Lung (tissue), 12 donors: ENCODE results near the gene IMP3. TPM values are rescaled to one million over a fixed set of nuclear protein-coding genes. Genes with fewer than 3 reads are reported as not detected.
A peak's percentile ranks its signal among the peaks of the same experiment; 100 is the strongest.
"Not testable (repeated sequence)": the region's sequence is repeated elsewhere in the genome, so short reads cannot be mapped to it uniquely, and the experiment has no call there.

Source experiments
- ATAC-seq: fragments of 200-7000 bp; cut with Tn5 transposase; one replicate; pipeline ENCODE4 v1.9.1; 2020; ENCODE audit warnings: moderate number of reproducible peaks; ENCODE audit not compliant: insufficient read depth, low FRiP score
- DNase-seq, 3 donors: peaks; one replicate each; pipeline ENCODE4 v3.0.0-alpha.2; 2013 to 2017
- H3K27ac ChIP-seq, 2 donors: one replicate each; pipeline ENCODE4 v1.5.1; 2013; ENCODE audit warnings: mild to moderate bottlenecking in 2 of 2, moderate library complexity in 2 of 2, control low read depth in 1 of 2, inconsistent platforms in 1 of 2, low read depth in 1 of 2, low read length in 1 of 2
- H3K27me3 ChIP-seq, 3 donors: one replicate each; pipeline ENCODE4 v1.5.1; 2013; ENCODE audit warnings: low read length in 2 of 3; ENCODE audit not compliant: control insufficient read depth in 3 of 3, insufficient read depth in 3 of 3
- H3K36me3 ChIP-seq, 4 donors: one replicate each; pipeline ENCODE4 v1.5.1; 2013; ENCODE audit warnings: low read length in 4 of 4, mild to moderate bottlenecking in 1 of 4, moderate library complexity in 1 of 4; ENCODE audit not compliant: control insufficient read depth in 4 of 4, insufficient read depth in 4 of 4
- H3K4me1 ChIP-seq, 5 donors: one replicate each; pipeline ENCODE4 v1.5.1; 2013; ENCODE audit warnings: low read length in 5 of 5, mild to moderate bottlenecking in 2 of 5, moderate library complexity in 1 of 5; ENCODE audit not compliant: control insufficient read depth in 5 of 5, insufficient read depth in 5 of 5
- H3K4me3 ChIP-seq: one replicate; pipeline ENCODE4 v1.5.1; 2013; ENCODE audit warnings: mild to moderate bottlenecking, control low read depth, moderate library complexity
- H3K9ac ChIP-seq, 2 donors: one replicate each; pipeline ENCODE4 v1.5.1; 2013; ENCODE audit warnings: low read length in 2 of 2, control low read depth in 1 of 2; ENCODE audit not compliant: insufficient read depth in 1 of 2
- H3K9me3 ChIP-seq, 4 donors: one replicate each; pipeline ENCODE4 v1.5.1; 2013; ENCODE audit warnings: low read length in 3 of 4, mild to moderate bottlenecking in 1 of 4, moderate library complexity in 1 of 4; ENCODE audit not compliant: control insufficient read depth in 4 of 4, insufficient read depth in 3 of 4
- WGBS, 2 donors: extraction: QIAGEN DNeasy Blood & Tissue Kit; methylation state at CpG; one replicate each; pipeline ENCODE4 v1.1.7; 2013; 5-methylcytosine and 5-hydroxymethylcytosine counted together
- polyA plus RNA-seq, 2 donors: library from polyadenylated mRNA; stranded (reverse); fragments of 200-250 nt; gene quantifications; one replicate each; pipeline ENCODE4 v1.2.1, GENCODE V29; 2013
- total RNA-seq, 2 donors: library from RNA; depleted of rRNA in 1 of 2; stranded (reverse); fragments of >200 nt in 1 of 2; gene quantifications; one replicate each; pipeline ENCODE4 v1.2.1, GENCODE V29; 2014 to 2021
- TF ChIP-seq, protein P1 (sequence below): IDR thresholded peaks from 2 replicates; pipeline ENCODE4 v1.5.1; 2012; ENCODE audit warnings: mild to moderate bottlenecking; ENCODE audit errors: control extremely low read depth, extremely low read depth
- donor health status: control.
- donor health status: control.
- donor health status: Bipolar disorder and iron deficiency.
- donor health status: healthy.
- donor health status: DM: yes; HTN: yes; CAD: no.

IMP3 gene
- total and polyA plus RNA-seq, 4 donors: 34.2 to 78.4 (median 70.1) TPM

DNA sequence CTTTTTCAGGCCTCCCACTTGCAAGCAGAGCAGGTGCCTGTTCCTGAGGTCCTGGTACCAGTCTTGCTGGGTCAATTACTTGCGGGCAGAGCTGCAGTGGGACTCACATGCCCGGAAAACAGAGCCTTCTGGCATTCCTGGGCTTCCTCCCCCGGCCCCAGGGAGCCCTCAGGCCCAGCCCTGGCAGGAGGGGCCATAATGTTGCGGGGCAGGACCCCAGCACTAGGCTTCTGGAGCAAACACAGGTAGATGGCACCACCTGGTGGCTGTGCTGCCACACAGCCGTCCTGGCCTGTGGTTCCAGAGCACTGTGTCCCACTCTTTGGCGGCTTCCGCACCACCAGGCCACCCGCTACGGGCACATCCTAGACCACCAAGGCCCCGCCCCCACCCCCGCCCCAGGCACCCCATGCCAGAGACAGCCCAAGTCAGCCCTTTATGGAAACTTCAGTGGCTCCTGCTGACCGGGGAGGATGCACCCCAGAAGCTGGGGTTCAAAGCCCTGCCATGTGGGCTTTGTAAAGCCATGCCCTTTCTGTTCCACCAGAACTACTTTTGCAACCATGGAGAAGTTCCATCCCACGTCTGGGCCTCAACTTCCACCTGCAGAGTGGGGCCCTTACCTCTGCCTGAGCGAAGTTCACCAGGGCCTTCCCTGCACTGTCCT lies 43.8 kb upstream of the IMP3 start:
- not testable (repeated sequence) for H3K27me3 ChIP-seq, H3K36me3 ChIP-seq, H3K9me3 ChIP-seq, H3K4me3 ChIP-seq, H3K9ac ChIP-seq, H3K27ac ChIP-seq, H3K4me1 ChIP-seq
- TF ChIP-seq, protein P1, sequence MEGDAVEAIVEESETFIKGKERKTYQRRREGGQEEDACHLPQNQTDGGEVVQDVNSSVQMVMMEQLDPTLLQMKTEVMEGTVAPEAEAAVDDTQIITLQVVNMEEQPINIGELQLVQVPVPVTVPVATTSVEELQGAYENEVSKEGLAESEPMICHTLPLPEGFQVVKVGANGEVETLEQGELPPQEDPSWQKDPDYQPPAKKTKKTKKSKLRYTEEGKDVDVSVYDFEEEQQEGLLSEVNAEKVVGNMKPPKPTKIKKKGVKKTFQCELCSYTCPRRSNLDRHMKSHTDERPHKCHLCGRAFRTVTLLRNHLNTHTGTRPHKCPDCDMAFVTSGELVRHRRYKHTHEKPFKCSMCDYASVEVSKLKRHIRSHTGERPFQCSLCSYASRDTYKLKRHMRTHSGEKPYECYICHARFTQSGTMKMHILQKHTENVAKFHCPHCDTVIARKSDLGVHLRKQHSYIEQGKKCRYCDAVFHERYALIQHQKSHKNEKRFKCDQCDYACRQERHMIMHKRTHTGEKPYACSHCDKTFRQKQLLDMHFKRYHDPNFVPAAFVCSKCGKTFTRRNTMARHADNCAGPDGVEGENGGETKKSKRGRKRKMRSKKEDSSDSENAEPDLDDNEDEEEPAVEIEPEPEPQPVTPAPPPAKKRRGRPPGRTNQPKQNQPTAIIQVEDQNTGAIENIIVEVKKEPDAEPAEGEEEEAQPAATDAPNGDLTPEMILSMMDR: peak; percentile 66
- ATAC-seq: peak; percentile 51
- 19 to 25% methylated on average over 13 to 14 of the region's 14 CpGs for WGBS, 2 donors
- peak; percentile 57 to 73 (median 69) for DNase-seq

DNA sequence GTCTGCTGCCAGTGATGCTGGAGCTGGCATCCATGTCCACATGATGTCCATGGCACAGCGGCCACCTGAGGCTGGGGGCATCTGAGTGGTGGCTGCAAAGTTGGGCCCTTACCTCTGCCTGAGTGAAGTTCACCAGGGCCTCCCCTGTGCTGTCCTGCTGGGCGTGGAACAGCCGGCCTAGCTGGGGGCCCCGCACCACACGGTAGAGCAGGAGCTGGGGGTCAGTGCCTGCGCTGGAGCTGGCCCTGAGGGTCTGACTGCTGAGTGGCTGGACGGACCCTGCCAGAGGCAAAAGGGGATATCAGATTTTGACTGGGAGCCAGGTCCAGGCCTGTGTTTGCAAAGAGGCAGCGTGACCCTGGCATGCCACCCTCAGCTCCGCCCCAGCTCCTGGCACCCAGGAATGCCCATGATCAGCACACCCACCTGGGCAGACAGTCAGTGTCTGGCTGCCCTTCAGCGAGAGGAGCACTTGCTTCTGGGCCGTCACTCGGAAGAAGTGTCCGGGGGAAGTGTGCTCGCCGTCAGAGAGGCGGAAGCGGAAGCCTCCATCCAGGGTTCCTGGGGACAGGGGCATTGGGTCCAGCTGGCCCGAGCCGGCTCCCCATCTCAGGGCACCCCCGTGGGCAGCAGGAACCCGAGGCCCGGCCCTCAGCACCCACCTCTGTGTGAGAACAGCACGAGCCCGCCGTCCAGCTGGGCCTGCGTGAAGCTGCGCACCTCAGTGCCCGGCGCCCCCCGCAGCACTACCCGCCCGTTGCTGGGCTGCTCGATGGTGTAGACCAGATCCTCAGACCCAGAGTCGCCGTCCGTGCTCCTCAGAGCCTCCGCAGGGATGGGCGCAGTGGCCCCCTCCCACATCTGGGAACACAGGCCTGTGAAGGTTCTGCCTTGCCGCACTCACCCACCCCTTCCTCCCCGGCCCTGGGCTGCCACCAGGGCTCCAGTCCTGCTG lies 42.4 kb upstream of the IMP3 start:
- H3K4me1 ChIP-seq: no peaks in the 10 kb centered on the region
- no peak overlapping the region for H3K4me3 ChIP-seq
- no peak overlapping the region for H3K9ac ChIP-seq
- TF ChIP-seq, protein P1: no peak
- ATAC-seq (no peak), DNase-seq (no peak)
- 90 to 94% methylated on average over 38 to 40 of the region's 40 CpGs for WGBS, 2 donors
- H3K27ac ChIP-seq: no peak overlapping the region
- no peaks in the 10 kb centered on the region for H3K27me3 ChIP-seq
- H3K9me3 ChIP-seq: no peaks in the 10 kb centered on the region
- peaks cover 0 to 8% (median 0%) of the 10 kb centered on the region in 4 donors for H3K36me3 ChIP-seq

DNA sequence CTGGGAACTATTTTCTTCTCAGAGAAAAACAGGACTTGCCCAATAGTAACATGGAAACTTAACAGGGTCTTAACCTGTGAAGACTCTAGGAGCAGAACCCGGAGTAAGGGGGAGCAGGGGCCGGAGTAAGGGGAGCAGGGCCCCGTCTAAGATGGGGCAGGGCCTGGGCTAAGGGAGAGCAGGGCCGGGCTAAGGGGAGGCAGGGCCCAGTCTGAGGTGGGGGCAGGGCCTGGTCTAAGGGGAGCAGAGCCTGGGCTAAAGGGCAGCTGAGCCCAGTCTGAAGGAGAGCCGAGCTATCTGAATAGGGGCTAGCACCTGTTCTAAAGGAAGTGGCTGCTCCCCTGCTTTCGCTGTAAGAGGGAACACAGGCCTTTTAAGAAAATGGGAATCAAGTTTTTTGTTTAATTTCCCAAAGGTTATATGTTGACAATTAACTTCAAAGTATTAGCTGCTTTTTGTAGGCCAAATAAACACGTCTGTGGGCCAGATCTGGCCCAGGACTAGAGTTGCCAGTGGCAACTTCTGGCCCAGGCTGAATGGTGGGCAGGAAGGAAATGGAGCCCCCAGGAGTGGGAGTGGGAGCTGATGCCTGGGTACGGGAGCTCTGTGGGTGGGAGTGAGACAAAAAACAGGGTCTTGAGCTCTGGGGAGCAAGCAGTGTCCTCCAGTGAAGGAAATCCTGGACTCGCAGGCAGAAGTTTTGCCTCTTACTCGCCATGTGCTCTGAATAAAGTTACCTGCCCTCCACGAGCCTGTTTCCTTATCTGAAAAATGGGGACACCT lies 40.2 kb upstream of the IMP3 start:
- WGBS, 2 donors: 79% methylated on average over 11 of the region's 11 CpGs
- TF ChIP-seq, protein P1: no peak

DNA sequence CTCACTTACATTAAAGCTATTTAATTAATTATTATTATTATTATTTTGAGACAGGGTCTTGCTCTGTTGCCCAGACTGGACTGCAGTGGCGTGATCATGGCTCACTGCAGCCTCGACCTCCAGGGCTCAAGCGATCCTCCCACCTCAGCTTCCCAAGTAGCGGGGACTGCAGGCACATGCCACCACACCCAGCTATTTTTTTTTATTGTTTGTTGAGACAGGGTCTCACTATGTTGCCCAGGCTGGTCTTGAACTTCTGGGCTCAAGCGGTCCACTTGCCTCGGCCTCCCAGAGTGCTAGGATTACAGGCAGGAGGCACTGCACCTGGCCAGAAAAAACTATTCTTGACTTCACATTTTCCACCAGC lies 38.3 kb upstream of the IMP3 start:
- not testable (repeated sequence) for ATAC-seq

More for the DNA sequence above, 40.2 kb upstream of the IMP3 start:
- H3K36me3 ChIP-seq: peaks cover 0 to 8% (median 2%) of the 10 kb centered on the region in 4 donors
- H3K4me1 ChIP-seq: peaks cover 0 to 4% (median 0%) of the 10 kb centered on the region in 5 donors
- H3K27me3 ChIP-seq: no peaks in the 10 kb centered on the region
- H3K9me3 ChIP-seq: no peaks in the 10 kb centered on the region
- H3K27ac ChIP-seq: no peak overlapping the region
- no peak overlapping the region for H3K9ac ChIP-seq
- no peak overlapping the region for H3K4me3 ChIP-seq
- no peak for ATAC-seq
- no peak for DNase-seq

More for the DNA sequence above, 38.3 kb upstream of the IMP3 start:
- not testable (repeated sequence) for H3K9me3 ChIP-seq, H3K27me3 ChIP-seq, H3K27ac ChIP-seq, H3K4me3 ChIP-seq, DNase-seq, H3K36me3 ChIP-seq, H3K9ac ChIP-seq
- peaks cover 4 to 11% (median 6%) of the 10 kb centered on the region in 5 donors for H3K4me1 ChIP-seq
- 93 to 96% methylated on average over 6 of the region's 6 CpGs for WGBS, 2 donors
